HepG2 (cell line): Measurements from ENCODE around the gene PA2G4. TPM values are rescaled to one million over a fixed set of nuclear protein-coding genes. Genes with fewer than 3 reads are reported as not detected.

Experiments used
- CERS6 ChIP-seq: sonication (generic); formaldehyde crosslinking; IDR thresholded peaks from 2 replicates; pipeline ENCODE4 v1.5.0; 2020; ENCODE audit warnings: missing genetic modification reagents
- ELF1 ChIP-seq: sonication (generic); formaldehyde crosslinking; IDR thresholded peaks from 2 replicates; pipeline ENCODE4 v1.4.0; 2020; ENCODE audit warnings: missing genetic modification reagents
- FLYWCH1 ChIP-seq: sonication (generic); formaldehyde crosslinking; IDR thresholded peaks from 2 replicates; pipeline ENCODE4 v1.8.1; 2023; ENCODE audit warnings: mild to moderate bottlenecking, missing genetic modification reagents
- MXD4 ChIP-seq: IDR thresholded peaks from 2 replicates; pipeline ENCODE4 v1.6.1; 2016; ENCODE audit warnings: mild to moderate bottlenecking, missing biosample characterization, missing genetic modification reagents
- NAIF1 ChIP-seq: sonication (generic); formaldehyde crosslinking; IDR thresholded peaks from 2 replicates; pipeline ENCODE4 v1.5.0; 2020; ENCODE audit warnings: mild to moderate bottlenecking, missing genetic modification reagents, borderline replicate concordance
- NFE2L2 ChIP-seq: fragments of 150-350 bp; IDR thresholded peaks from 2 replicates; pipeline ENCODE4 v1.6.1; 2014; ENCODE audit warnings: low read length
- NR2C2 ChIP-seq: sonication (generic); formaldehyde crosslinking; IDR thresholded peaks from 2 replicates; pipeline ENCODE4 v1.4.0; 2020; ENCODE audit warnings: missing genetic modification reagents, mild to moderate bottlenecking, moderate library complexity, borderline replicate concordance
- RFXAP ChIP-seq: sonication (generic); formaldehyde crosslinking; IDR thresholded peaks from 2 replicates; pipeline ENCODE4 v1.4.0; 2020; ENCODE audit warnings: missing genetic modification reagents, borderline replicate concordance
- SOX5 ChIP-seq: IDR thresholded peaks from 2 replicates; pipeline ENCODE4 v1.6.1; 2016; ENCODE audit warnings: borderline replicate concordance
- ZBTB46 ChIP-seq: sonication (generic); formaldehyde crosslinking; IDR thresholded peaks from 2 replicates; pipeline ENCODE4 v1.4.0; 2020; ENCODE audit warnings: mild to moderate bottlenecking, missing genetic modification reagents, borderline replicate concordance
- ZFP90 ChIP-seq: sonication (generic); formaldehyde crosslinking; IDR thresholded peaks from 2 replicates; pipeline ENCODE4 v1.8.0; 2022; ENCODE audit warnings: missing genetic modification reagents, mild to moderate bottlenecking, inconsistent platforms, borderline replicate concordance
- ZFY ChIP-seq: sonication (generic); formaldehyde crosslinking; IDR thresholded peaks from 2 replicates; pipeline ENCODE4 v1.4.0; 2020; ENCODE audit warnings: missing genetic modification reagents
- ZNF451 ChIP-seq: sonication (generic); formaldehyde crosslinking; IDR thresholded peaks from 2 replicates; pipeline ENCODE4 v1.5.0; 2020; ENCODE audit warnings: mild to moderate bottlenecking, missing genetic modification reagents
- ZNF570 ChIP-seq: sonication (generic); formaldehyde crosslinking; IDR thresholded peaks from 2 replicates; pipeline ENCODE4 v1.4.0; 2020; ENCODE audit warnings: mild to moderate bottlenecking, missing genetic modification reagents, borderline replicate concordance
- ZNF776 ChIP-seq: sonication (generic); formaldehyde crosslinking; IDR thresholded peaks from 2 replicates; pipeline ENCODE4 v1.4.0; 2020; ENCODE audit warnings: mild to moderate bottlenecking, missing genetic modification reagents
- ZZZ3 ChIP-seq: sonication (generic); formaldehyde crosslinking; IDR thresholded peaks from 2 replicates; pipeline ENCODE4 v1.4.0; 2020; ENCODE audit warnings: missing genetic modification reagents, mild to moderate bottlenecking, borderline replicate concordance
- polyA plus RNA-seq, 8 experiments: library from polyadenylated mRNA; depleted of rRNA in 3 of 8; stranded (reverse) in 7 of 8; unstranded in 1 of 8; fragments of >200 nt; fragmentation: Illumina TruSeq in 4 of 8; extraction: Trizol in 4 of 8; gene quantifications; 2 replicates each; pipeline versions ENCODE4 v1.2.1 to v1.2.3, GENCODE V29; 2011 to 2016; ENCODE audit warnings: low read depth in 4 of 8, missing spikeins in 1 of 8, mixed read lengths in 1 of 8; ENCODE audit not compliant: insufficient read depth in 1 of 8
- total RNA-seq, 5 experiments: library from RNA; depleted of rRNA; stranded (reverse); fragments of >200 nt; fragmentation: Illumina TruSeq; extraction: Trizol; gene quantifications; 2 replicates each; pipeline ENCODE4 v1.2.3, GENCODE V29; 2016; ENCODE audit warnings: low read depth in 1 of 5
- TF ChIP-seq, protein P1 (sequence below): sonication (generic); formaldehyde crosslinking; conservative IDR thresholded peaks from 2 replicates; pipeline ENCODE4 v1.8.0; 2022; ENCODE audit warnings: mild to moderate bottlenecking, moderate library complexity, missing genetic modification reagents
- TF ChIP-seq, protein P2 (sequence below): sonication (generic); formaldehyde crosslinking; IDR thresholded peaks from 2 replicates; pipeline ENCODE4 v1.4.0; 2020; ENCODE audit warnings: missing genetic modification reagents
- TF ChIP-seq, protein P3 (sequence below): sonication (generic); formaldehyde crosslinking; IDR thresholded peaks from 2 replicates; pipeline ENCODE4 v1.5.0; 2020; ENCODE audit warnings: missing genetic modification reagents
- TF ChIP-seq, protein P4 (sequence below): sonication (generic); formaldehyde crosslinking; IDR thresholded peaks from 2 replicates; pipeline ENCODE4 v1.8.0; 2022; ENCODE audit warnings: mild to moderate bottlenecking, missing genetic modification reagents; ENCODE audit not compliant: insufficient replicate concordance

PA2G4 gene
- total and polyA plus RNA-seq, 2 of the 13 experiments (the other 11 are each of a cell fraction or from before 2014, with no cell fraction given), result 147 to 240 TPM

DNA sequence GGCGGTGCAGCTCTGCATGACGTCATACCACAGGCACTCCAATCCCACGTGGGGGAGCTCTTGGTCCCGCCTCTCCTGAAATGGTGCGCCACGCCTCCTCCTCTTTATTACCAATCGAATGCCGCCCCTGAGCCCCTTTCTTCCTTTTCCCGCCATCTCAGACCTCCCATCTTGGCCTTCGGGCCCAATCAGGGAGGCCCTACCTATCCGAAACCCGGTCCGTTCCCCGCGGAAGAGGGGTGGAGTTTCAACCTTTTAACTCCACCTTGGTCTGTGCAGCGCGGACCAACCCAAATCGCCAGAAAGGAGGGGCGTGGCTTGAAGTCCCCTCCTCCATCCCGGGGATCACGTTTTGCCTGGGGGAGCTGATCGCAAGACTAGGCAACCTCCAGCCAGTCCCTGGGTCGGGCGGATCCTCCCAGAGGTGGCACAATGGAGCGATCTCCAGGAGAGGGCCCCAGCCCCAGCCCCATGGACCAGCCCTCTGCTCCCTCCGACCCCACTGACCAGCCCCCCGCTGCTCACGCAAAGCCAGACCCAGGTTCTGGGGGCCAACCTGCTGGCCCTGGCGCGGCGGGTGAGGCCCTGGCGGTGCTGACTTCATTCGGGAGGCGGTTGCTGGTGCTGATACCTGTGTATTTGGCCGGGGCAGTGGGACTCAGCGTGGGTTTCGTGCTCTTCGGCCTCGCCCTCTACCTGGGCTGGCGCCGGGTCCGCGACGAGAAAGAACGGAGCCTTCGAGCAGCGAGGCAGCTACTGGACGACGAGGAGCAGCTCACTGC, 23.7 kb downstream of the PA2G4 start, which contains the start of gene ESYT1 (continued):
- TF ChIP-seq ZZZ3 (CRISPR knock-in tag) (no peak), ZFP90 (CRISPR knock-in tag) (peak; percentile 51; the same call in 1 of the 2 replicates), ZNF776 (no peak), ZBTB46 (CRISPR knock-in tag) (0 out of 2 replicates have a peak, but pooled peaks have one; percentile 75), CERS6 (CRISPR knock-in tag) (no peak), SOX5 (CRISPR knock-in tag) (0 out of 2 replicates have a peak, but pooled peaks have one; percentile 11), ZFY (CRISPR knock-in tag) (peak; percentile 76), ZNF451 (peak; percentile 67; the same call in 1 of the 2 replicates), FLYWCH1 (no peak), MXD4 (peak; percentile 34), NFE2L2 (no peak), ZNF570 (CRISPR knock-in tag) (no peak), NR2C2 (CRISPR knock-in tag) (peak; percentile 3; the same call in 1 of the 2 replicates), ELF1 (CRISPR knock-in tag) (peak; percentile 50), NAIF1 (CRISPR knock-in tag) (peak; percentile 57; the same call in 1 of the 2 replicates), RFXAP (CRISPR knock-in tag) (no peak)
- TF ChIP-seq, protein P1, sequence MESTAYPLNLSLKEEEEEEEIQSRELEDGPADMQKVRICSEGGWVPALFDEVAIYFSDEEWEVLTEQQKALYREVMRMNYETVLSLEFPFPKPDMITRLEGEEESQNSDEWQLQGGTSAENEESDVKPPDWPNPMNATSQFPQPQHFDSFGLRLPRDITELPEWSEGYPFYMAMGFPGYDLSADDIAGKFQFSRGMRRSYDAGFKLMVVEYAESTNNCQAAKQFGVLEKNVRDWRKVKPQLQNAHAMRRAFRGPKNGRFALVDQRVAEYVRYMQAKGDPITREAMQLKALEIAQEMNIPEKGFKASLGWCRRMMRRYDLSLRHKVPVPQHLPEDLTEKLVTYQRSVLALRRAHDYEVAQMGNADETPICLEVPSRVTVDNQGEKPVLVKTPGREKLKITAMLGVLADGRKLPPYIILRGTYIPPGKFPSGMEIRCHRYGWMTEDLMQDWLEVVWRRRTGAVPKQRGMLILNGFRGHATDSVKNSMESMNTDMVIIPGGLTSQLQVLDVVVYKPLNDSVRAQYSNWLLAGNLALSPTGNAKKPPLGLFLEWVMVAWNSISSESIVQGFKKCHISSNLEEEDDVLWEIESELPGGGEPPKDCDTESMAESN (CRISPR knock-in tag), result no peak
- TF ChIP-seq, protein P2, sequence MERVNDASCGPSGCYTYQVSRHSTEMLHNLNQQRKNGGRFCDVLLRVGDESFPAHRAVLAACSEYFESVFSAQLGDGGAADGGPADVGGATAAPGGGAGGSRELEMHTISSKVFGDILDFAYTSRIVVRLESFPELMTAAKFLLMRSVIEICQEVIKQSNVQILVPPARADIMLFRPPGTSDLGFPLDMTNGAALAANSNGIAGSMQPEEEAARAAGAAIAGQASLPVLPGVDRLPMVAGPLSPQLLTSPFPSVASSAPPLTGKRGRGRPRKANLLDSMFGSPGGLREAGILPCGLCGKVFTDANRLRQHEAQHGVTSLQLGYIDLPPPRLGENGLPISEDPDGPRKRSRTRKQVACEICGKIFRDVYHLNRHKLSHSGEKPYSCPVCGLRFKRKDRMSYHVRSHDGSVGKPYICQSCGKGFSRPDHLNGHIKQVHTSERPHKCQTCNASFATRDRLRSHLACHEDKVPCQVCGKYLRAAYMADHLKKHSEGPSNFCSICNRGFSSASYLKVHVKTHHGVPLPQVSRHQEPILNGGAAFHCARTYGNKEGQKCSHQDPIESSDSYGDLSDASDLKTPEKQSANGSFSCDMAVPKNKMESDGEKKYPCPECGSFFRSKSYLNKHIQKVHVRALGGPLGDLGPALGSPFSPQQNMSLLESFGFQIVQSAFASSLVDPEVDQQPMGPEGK (CRISPR knock-in tag), result peak; percentile 84
- TF ChIP-seq, protein P3, sequence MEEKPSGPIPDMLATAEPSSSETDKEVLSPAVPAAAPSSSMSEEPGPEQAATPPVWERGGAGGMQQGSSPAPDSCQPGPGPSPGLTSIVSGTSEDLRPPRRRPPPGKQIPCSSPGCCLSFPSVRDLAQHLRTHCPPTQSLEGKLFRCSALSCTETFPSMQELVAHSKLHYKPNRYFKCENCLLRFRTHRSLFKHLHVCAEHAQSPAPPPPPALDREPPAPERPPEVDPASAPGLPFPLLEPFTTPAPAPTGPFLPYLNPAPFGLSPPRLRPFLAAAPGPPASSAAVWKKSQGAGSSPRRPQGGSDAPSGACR (CRISPR knock-in tag), result no peak
- TF ChIP-seq, protein P4, sequence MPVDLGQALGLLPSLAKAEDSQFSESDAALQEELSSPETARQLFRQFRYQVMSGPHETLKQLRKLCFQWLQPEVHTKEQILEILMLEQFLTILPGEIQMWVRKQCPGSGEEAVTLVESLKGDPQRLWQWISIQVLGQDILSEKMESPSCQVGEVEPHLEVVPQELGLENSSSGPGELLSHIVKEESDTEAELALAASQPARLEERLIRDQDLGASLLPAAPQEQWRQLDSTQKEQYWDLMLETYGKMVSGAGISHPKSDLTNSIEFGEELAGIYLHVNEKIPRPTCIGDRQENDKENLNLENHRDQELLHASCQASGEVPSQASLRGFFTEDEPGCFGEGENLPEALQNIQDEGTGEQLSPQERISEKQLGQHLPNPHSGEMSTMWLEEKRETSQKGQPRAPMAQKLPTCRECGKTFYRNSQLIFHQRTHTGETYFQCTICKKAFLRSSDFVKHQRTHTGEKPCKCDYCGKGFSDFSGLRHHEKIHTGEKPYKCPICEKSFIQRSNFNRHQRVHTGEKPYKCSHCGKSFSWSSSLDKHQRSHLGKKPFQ (CRISPR knock-in tag), result peak; percentile 51
